Mesenchymal stem cell (in vitro differentiated cells and primary cell): ENCODE results near the gene ONECUT1.

Source experiments
- DNase-seq: peaks from one replicate; pipeline ENCODE4 v3.0.0-alpha.2; 2013
- H2AFZ ChIP-seq: one replicate; pipeline ENCODE4 v1.6.1; 2013; ENCODE audit warnings: low read depth, mild to moderate bottlenecking, control low read depth, inconsistent platforms, low read length, moderate library complexity
- H2AK5ac ChIP-seq: 2 replicates; pipeline ENCODE4 v1.6.1; 2013; ENCODE audit warnings: low read length, moderate library complexity, mild to moderate bottlenecking, inconsistent platforms; ENCODE audit not compliant: severe bottlenecking
- H2BK120ac ChIP-seq: one replicate; pipeline ENCODE4 v1.6.1; 2013; ENCODE audit warnings: low read depth, mild to moderate bottlenecking, inconsistent platforms, low read length, moderate library complexity
- H2BK12ac ChIP-seq, 2 experiments: one replicate each; pipeline ENCODE4 v1.6.1; 2013; ENCODE audit warnings: inconsistent platforms in 2 of 2, low read length in 2 of 2, mild to moderate bottlenecking in 2 of 2, moderate library complexity in 2 of 2, control low read depth in 1 of 2
- H2BK15ac ChIP-seq: one replicate; pipeline ENCODE4 v1.6.1; 2013; ENCODE audit warnings: mild to moderate bottlenecking, low read depth, inconsistent platforms; ENCODE audit not compliant: poor library complexity, severe bottlenecking
- H2BK5ac ChIP-seq: 2 replicates; pipeline ENCODE4 v1.6.1; 2013; ENCODE audit warnings: low read depth, mild to moderate bottlenecking, low read length, control low read depth, inconsistent platforms; ENCODE audit not compliant: poor library complexity, severe bottlenecking
- H3K14ac ChIP-seq, 2 experiments: one replicate each; pipeline ENCODE4 v1.6.1; 2013; ENCODE audit warnings: inconsistent platforms in 2 of 2, low read length in 2 of 2, control low read depth in 1 of 2, mild to moderate bottlenecking in 1 of 2, moderate library complexity in 1 of 2
- H3K18ac ChIP-seq, 2 experiments: one replicate each; pipeline ENCODE4 v1.6.1; 2013; ENCODE audit warnings: inconsistent platforms in 2 of 2, low read length in 2 of 2, control low read depth in 1 of 2, low read depth in 1 of 2, mild to moderate bottlenecking in 1 of 2
- H3K23ac ChIP-seq, 2 experiments: one replicate each; pipeline ENCODE4 v1.6.1; 2013; ENCODE audit warnings: inconsistent platforms in 2 of 2, low read length in 2 of 2, mild to moderate bottlenecking in 2 of 2, moderate library complexity in 2 of 2, control low read depth in 1 of 2
- H3K27ac ChIP-seq: 2 replicates; pipeline ENCODE4 v1.5.1; 2013; ENCODE audit warnings: mild to moderate bottlenecking, moderate library complexity, low read length, control low read depth, inconsistent platforms; ENCODE audit not compliant: poor library complexity, severe bottlenecking
- H3K27me3 ChIP-seq, 2 experiments: 2 replicates each; pipeline versions ENCODE4 v1.6.1 to v1.7.0; 2013; ENCODE audit warnings: low read length in 2 of 2, mild to moderate bottlenecking in 2 of 2, moderate library complexity in 2 of 2, control low read depth in 1 of 2, inconsistent platforms in 1 of 2; ENCODE audit not compliant: control insufficient read depth in 1 of 2, insufficient read depth in 1 of 2
- H3K36me3 ChIP-seq, 2 experiments: 2 replicates each; pipeline versions ENCODE4 v1.6.1 to v1.7.0; 2013; ENCODE audit warnings: low read length in 2 of 2, control low read depth in 1 of 2, inconsistent platforms in 1 of 2, low read depth in 1 of 2, mild to moderate bottlenecking in 1 of 2; ENCODE audit not compliant: insufficient read depth in 2 of 2, control insufficient read depth in 1 of 2
- H3K4ac ChIP-seq, 2 experiments: one replicate each; pipeline ENCODE4 v1.6.1; 2013; ENCODE audit warnings: inconsistent platforms in 2 of 2, low read length in 2 of 2, mild to moderate bottlenecking in 2 of 2, moderate library complexity in 2 of 2, control low read depth in 1 of 2, low read depth in 1 of 2
- H3K4me1 ChIP-seq: 2 replicates; pipeline ENCODE4 v1.6.1; 2013; ENCODE audit warnings: low read depth, low read length, control low read depth; ENCODE audit not compliant: control insufficient read depth, insufficient read depth
- H3K4me2 ChIP-seq: 2 replicates; pipeline ENCODE4 v1.6.1; 2013; ENCODE audit warnings: low read length, mild to moderate bottlenecking, inconsistent platforms; ENCODE audit not compliant: poor library complexity, severe bottlenecking
- H3K4me3 ChIP-seq, 2 experiments: 2 replicates each; pipeline versions ENCODE4 v1.5.1 to v1.7.0; 2013; ENCODE audit warnings: low read length in 2 of 2, mild to moderate bottlenecking in 2 of 2, control low read depth in 1 of 2, low read depth in 1 of 2; ENCODE audit not compliant: insufficient read depth in 1 of 2
- H3K79me1 ChIP-seq: replicated peaks from 2 replicates; pipeline ENCODE4 v1.6.1; 2013; ENCODE audit warnings: mild to moderate bottlenecking, control low read depth, low read length, inconsistent platforms; ENCODE audit not compliant: poor library complexity, severe bottlenecking
- H3K9ac ChIP-seq: 2 replicates; pipeline ENCODE4 v1.7.0; 2013; ENCODE audit warnings: mild to moderate bottlenecking, low read length, moderate library complexity
- H3K9me3 ChIP-seq: 2 replicates; pipeline ENCODE4 v1.7.0; 2013; ENCODE audit warnings: mild to moderate bottlenecking, low read length; ENCODE audit not compliant: control insufficient read depth
- H4K8ac ChIP-seq: one replicate; pipeline ENCODE4 v1.6.1; 2013; ENCODE audit warnings: inconsistent platforms, mild to moderate bottlenecking, low read length, moderate library complexity
- H4K91ac ChIP-seq: one replicate; pipeline ENCODE4 v1.6.1; 2013; ENCODE audit warnings: mild to moderate bottlenecking, low read length, inconsistent platforms
- WGBS: methylation state at CpG from one replicate; pipeline ENCODE4 v1.1.7; 2013; ENCODE audit warnings: mixed read lengths; 5-methylcytosine and 5-hydroxymethylcytosine counted together

Gene ONECUT1

DNA sequence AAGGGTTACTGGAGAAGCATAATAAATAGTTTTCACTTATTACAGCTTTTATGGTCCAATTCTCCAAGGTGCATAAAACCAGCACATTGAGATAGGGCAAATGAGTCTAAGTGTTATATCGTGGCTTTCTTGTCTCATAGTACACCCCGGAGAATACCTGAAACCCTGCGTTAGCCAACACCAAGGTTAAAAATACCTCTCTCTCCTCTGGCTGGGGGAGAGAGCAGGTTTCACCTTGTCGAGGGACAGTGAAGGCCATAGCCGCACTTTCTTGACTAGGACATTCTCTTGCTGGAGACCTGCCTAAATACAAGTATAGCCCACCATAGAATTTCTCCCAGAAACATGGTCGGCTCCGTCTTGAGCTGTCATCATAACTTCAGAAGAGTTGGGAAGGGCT lies 59.5 kb downstream of the ONECUT1 start:
- H3K4me1 ChIP-seq = peaks cover 2% of the 10 kb centered on the region
- H4K8ac ChIP-seq = no peak overlapping the region
- H2BK12ac ChIP-seq = no peak overlapping the region
- no peak overlapping the region for H3K14ac ChIP-seq
- H2AFZ ChIP-seq = no peak overlapping the region
- H3K27ac ChIP-seq = no peak overlapping the region
- no peak for DNase-seq
- 94% methylated on average over 7 of the region's 7 CpGs for WGBS
- H3K18ac ChIP-seq = no peak overlapping the region
- no peak overlapping the region for H3K4me3 ChIP-seq
- no peak overlapping the region for H2BK15ac ChIP-seq
- no peak overlapping the region for H2BK5ac ChIP-seq
- H4K91ac ChIP-seq = no peak overlapping the region
- H3K9me3 ChIP-seq = no peaks in the 10 kb centered on the region
- H2AK5ac ChIP-seq = no peak overlapping the region
- H3K4me2 ChIP-seq = no peak overlapping the region
- H3K79me1 ChIP-seq = no peaks in the 10 kb centered on the region
- no peaks in the 10 kb centered on the region for H3K36me3 ChIP-seq
- H3K27me3 ChIP-seq = no peaks in the 10 kb centered on the region
- H3K23ac ChIP-seq = no peak overlapping the region
- H2BK120ac ChIP-seq = no peak overlapping the region
- H3K4ac ChIP-seq = no peak overlapping the region
- H3K9ac ChIP-seq = no peak overlapping the region

DNA sequence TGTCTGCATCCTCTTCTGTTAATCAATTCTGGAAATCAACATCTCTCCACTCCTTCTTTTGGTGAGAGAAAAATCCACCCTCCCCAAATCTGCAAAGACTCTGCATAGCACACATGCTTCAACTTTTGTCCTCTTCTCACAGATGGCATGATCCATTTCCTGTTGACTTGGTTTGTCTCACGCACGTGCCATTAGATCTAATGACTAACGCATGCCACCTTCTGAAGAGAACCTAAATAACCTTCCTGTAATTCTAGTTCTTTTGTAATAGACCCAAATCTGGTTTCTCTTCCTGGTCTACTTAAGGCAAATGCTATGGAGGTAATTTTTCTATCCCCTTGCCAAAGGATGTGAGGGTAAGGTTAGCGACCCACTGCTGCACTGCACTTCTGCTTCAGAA lies 60.0 kb downstream of the ONECUT1 start:
- Histone ChIP-seq H3K18ac (no peak overlapping the region), H2BK12ac (no peak overlapping the region), H3K9ac (no peak overlapping the region), H3K4me3 (no peak overlapping the region), H2BK120ac (no peak overlapping the region), H3K23ac (no peak overlapping the region), H3K4me1 (peaks cover 2% of the 10 kb centered on the region), H3K14ac (no peak overlapping the region), H3K4me2 (no peak overlapping the region), H3K79me1 (no peaks in the 10 kb centered on the region), H2AFZ (no peak overlapping the region), H2BK5ac (no peak overlapping the region), H4K91ac (no peak overlapping the region), H3K36me3 (no peaks in the 10 kb centered on the region), H3K9me3 (no peaks in the 10 kb centered on the region), H4K8ac (no peak overlapping the region), H2AK5ac (no peak overlapping the region), H3K27ac (no peak overlapping the region), H2BK15ac (no peak overlapping the region), H3K27me3 (no peaks in the 10 kb centered on the region), H3K4ac (no peak overlapping the region)
- WGBS = 32% methylated on average over 3 of the region's 4 CpGs
- peak; percentile 13 for DNase-seq

DNA sequence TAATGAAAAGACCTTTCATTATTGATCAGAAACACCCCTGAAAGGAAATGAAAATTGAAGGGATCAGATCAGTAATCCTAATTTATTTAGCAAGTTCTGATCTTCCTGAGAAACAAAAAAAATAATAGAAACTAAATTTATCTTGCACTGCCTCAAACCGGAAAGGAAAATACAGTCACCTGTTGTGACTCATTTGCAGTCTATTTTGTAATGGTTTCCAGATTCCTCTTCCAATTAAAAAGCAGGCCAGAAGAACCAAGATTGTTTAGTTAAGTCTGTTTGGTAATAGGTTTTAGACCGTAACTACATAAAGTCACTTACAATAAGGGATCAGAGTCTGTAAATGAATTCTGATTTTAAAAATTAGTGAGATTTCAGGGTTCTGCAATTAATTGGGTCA lies 61.2 kb downstream of the ONECUT1 start:
- Histone ChIP-seq H2BK15ac (no peak overlapping the region), H3K27me3 (no peaks in the 10 kb centered on the region), H3K4me1 (peaks cover 3% of the 10 kb centered on the region), H2AK5ac (no peak overlapping the region), H4K8ac (no peak overlapping the region), H3K9ac (peak overlapping the region; percentile 54), H3K9me3 (no peaks in the 10 kb centered on the region), H3K4me3 (no peak overlapping the region), H3K4ac (no peak overlapping the region), H3K4me2 (no peak overlapping the region), H3K36me3 (no peaks in the 10 kb centered on the region), H3K27ac (no peak overlapping the region), H2AFZ (no peak overlapping the region), H4K91ac (no peak overlapping the region), H3K18ac (no peak overlapping the region), H2BK120ac (no peak overlapping the region), H3K79me1 (no peaks in the 10 kb centered on the region), H3K14ac (no peak overlapping the region), H2BK5ac (no peak overlapping the region), H2BK12ac (no peak overlapping the region), H3K23ac (no peak overlapping the region)
- WGBS = 80% methylated on average over 2 of the region's 2 CpGs
- no peak for DNase-seq

DNA sequence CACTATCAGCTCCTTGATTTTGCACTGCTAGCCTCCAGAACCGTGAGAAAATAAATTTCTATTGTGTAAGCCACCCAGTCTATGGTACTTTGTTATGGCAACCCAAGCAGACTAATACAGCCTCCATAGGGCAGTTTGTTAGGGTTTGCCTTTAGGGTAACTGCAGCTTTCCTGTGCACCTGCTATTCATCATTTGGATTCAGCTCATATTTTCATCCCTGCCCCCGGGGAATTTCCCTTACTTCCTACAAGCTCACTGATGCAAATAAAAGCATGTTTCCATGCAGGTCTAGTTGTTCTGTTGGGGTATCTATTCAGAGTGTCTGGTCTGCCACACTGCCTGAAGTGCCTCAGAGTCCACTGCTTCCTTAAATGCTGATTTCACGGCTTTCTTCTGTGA lies 62.3 kb downstream of the ONECUT1 start:
- no peak overlapping the region for H2BK5ac ChIP-seq
- H3K27ac ChIP-seq = no peak overlapping the region
- H3K4me2 ChIP-seq = no peak overlapping the region
- H3K18ac ChIP-seq = no peak overlapping the region
- H3K79me1 ChIP-seq = no peaks in the 10 kb centered on the region
- H2AFZ ChIP-seq = no peak overlapping the region
- no peak overlapping the region for H2AK5ac ChIP-seq
- no peaks in the 10 kb centered on the region for H3K9me3 ChIP-seq
- H3K4ac ChIP-seq = no peak overlapping the region
- no peak overlapping the region for H2BK15ac ChIP-seq
- H3K14ac ChIP-seq = no peak overlapping the region
- peaks cover 1% of the 10 kb centered on the region for H3K4me1 ChIP-seq
- H2BK12ac ChIP-seq = no peak overlapping the region
- H4K8ac ChIP-seq = no peak overlapping the region
- 77% methylated on average over 3 of the region's 3 CpGs for WGBS
- no peak for DNase-seq
- H3K27me3 ChIP-seq = no peaks in the 10 kb centered on the region
- no peak overlapping the region for H3K9ac ChIP-seq
- H3K23ac ChIP-seq = no peak overlapping the region
- no peak overlapping the region for H4K91ac ChIP-seq
- no peaks in the 10 kb centered on the region for H3K36me3 ChIP-seq
- H2BK120ac ChIP-seq = no peak overlapping the region
- no peak overlapping the region for H3K4me3 ChIP-seq
